SK-N-SH (cell line): Measurements from ENCODE around the gene SRRM1.

ENCODE experiments used
- EP300 ChIP-seq, 2 experiments: IDR thresholded peaks; 2 replicates each; pipeline versions ENCODE4 v1.4.0 to v1.6.1; 2012; ENCODE audit warnings: borderline replicate concordance in 1 of 2, low read depth in 1 of 2, low read length in 1 of 2
- NRF1 ChIP-seq: IDR thresholded peaks from 2 replicates; pipeline ENCODE4 v1.6.1; 2012; ENCODE audit warnings: low read depth, mild to moderate bottlenecking, low read length
- RXRA ChIP-seq: IDR thresholded peaks from 2 replicates; pipeline ENCODE4 v1.4.0; 2012; ENCODE audit warnings: low read depth, mild to moderate bottlenecking, borderline replicate concordance
- SMC3 ChIP-seq: IDR thresholded peaks from 2 replicates; pipeline ENCODE4 v1.6.1; 2012; ENCODE audit warnings: low read depth, low read length, improper control_type of control experiment
- TCF12 ChIP-seq: IDR thresholded peaks from 2 replicates; pipeline ENCODE4 v1.4.0; 2012
- TF ChIP-seq, protein P1 (sequence below): fragments of 200-600 bp; sonication (generic); IDR thresholded peaks from 2 replicates; pipeline ENCODE4 v1.6.1; 2017; ENCODE audit warnings: antibody characterized with exemption, mild to moderate bottlenecking, moderate library complexity

DNA sequence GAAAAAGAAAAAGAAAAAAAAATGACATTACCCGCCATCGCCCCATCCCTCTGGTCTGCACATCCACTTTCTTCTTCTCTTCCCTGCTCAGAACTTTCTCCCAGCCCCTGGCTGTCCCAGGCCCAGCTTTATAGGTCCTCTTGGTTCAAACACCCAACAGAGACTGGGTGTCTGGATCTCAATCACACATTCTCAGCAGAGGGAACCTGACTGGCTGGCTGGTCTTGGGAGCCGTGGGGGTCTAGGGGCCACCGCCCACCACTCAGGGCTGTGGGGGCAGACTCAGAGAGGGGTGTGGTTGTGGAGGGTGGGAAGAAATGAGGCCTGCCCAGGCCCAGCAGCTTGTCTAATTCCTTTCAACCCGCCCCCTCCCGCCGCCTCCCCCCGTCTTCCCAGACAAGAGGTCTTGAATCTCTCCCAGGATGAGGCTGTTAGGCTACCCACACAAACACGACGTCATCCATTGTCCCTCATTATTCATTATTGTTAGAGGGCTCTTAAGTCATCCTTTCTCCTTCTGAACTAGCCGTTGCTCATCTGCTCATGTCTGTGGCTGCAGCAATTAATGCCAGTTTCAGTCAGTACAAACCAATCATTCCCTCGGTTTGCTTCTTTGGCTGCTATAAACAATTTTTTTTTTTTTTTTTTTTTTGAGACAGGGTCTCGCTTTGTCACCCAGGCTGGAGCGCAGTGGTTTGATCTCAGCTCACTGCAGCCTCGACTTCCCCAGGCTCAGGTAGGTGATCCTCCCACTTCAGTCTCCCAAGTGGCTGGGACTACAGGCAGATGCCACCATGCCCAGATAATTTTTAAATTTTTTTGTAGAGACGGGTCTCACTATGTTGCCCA lies 61.5 kb downstream of the SRRM1 start:
- TF ChIP-seq, protein P1, sequence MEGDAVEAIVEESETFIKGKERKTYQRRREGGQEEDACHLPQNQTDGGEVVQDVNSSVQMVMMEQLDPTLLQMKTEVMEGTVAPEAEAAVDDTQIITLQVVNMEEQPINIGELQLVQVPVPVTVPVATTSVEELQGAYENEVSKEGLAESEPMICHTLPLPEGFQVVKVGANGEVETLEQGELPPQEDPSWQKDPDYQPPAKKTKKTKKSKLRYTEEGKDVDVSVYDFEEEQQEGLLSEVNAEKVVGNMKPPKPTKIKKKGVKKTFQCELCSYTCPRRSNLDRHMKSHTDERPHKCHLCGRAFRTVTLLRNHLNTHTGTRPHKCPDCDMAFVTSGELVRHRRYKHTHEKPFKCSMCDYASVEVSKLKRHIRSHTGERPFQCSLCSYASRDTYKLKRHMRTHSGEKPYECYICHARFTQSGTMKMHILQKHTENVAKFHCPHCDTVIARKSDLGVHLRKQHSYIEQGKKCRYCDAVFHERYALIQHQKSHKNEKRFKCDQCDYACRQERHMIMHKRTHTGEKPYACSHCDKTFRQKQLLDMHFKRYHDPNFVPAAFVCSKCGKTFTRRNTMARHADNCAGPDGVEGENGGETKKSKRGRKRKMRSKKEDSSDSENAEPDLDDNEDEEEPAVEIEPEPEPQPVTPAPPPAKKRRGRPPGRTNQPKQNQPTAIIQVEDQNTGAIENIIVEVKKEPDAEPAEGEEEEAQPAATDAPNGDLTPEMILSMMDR = no peak
- TF ChIP-seq EP300 (IDR thresholded peaks at IDR 0.05; ENCODE audit: borderline replicate concordance in 1 of 2, low read depth in 1 of 2, low read length in 1 of 2) (no peak), TCF12 (no peak), RXRA (no peak), NRF1 (no peak), SMC3 (no peak)
